Naive thymus-derived CD8-positive, alpha-beta T cell (primary cell): ENCODE results near the gene RNF146. TPM values are rescaled to one million over a fixed set of nuclear protein-coding genes. Genes with fewer than 3 reads are reported as not detected.

Experiments used
- ATAC-seq, 2 donors: fragments of 150-1000 bp; cut with Tn5 transposase in 1 of 2; sonication (Bioruptor Pico), chemical (Tn5 transposase) in 1 of 2; 1 replicate in 1 of 2; 2 replicates in 1 of 2; pipeline ENCODE4 v1.10.0; 2021; ENCODE audit warnings: mild to moderate bottlenecking in 2 of 2, moderate library complexity in 2 of 2
- POLR2A ChIA-PET: fragments of 350-600 bp; sonication (Branson Sonifier 250); formaldehyde crosslinking; loops from one replicate; lab custom pipeline; 2021; ENCODE audit warnings: antibody characterized with exemption; lab: Charles Lee
- DNase-seq, 10 donors: peaks; one replicate each; pipeline versions ENCODE4 v3.0.0 to v3.0.0-alpha.2; 2020 to 2022
- H3K27ac Mint-ChIP-seq, 10 donors: one replicate each; pipeline ENCODE4 v1.8.0; 2020 to 2022; ENCODE audit warnings: mild to moderate bottlenecking in 10 of 10, mixed read lengths in 10 of 10, moderate library complexity in 4 of 10, inconsistent platforms in 1 of 10
- H3K27me3 Mint-ChIP-seq, 5 donors: one replicate each; pipeline ENCODE4 v1.8.0; 2021 to 2022; ENCODE audit warnings: mixed read lengths in 5 of 5
- H3K36me3 Mint-ChIP-seq, 3 donors: one replicate each; pipeline ENCODE4 v1.8.0; 2020 to 2022; ENCODE audit warnings: mixed read lengths in 3 of 3, mild to moderate bottlenecking in 2 of 3, inconsistent platforms in 1 of 3
- H3K4me1 Mint-ChIP-seq, 4 donors: one replicate each; pipeline ENCODE4 v1.8.0; 2021 to 2022; ENCODE audit warnings: mixed read lengths in 4 of 4
- H3K4me3 Mint-ChIP-seq, 10 donors: one replicate each; pipeline ENCODE4 v1.8.0; 2020 to 2022; ENCODE audit warnings: mild to moderate bottlenecking in 10 of 10, mixed read lengths in 10 of 10, moderate library complexity in 6 of 10, inconsistent platforms in 1 of 10
- H3K9me3 Mint-ChIP-seq, 9 donors: one replicate each; pipeline ENCODE4 v1.8.0; 2020 to 2022; ENCODE audit warnings: mixed read lengths in 9 of 9, mild to moderate bottlenecking in 3 of 9, inconsistent platforms in 1 of 9, moderate library complexity in 1 of 9
- polyA plus RNA-seq, 3 donors: library from polyadenylated mRNA; unstranded; fragments of 300-500 nt; fragmentation: Illumina TruSeq; gene quantifications; one replicate each; pipeline ENCODE4 v1.2.3, GENCODE V29; 2021
- total RNA-seq, 8 experiments: library from RNA in 2 of 8; stranded (reverse) in 2 of 8; gene quantifications; one replicate each; pipeline ENCODE4 v1.2.3 and lab custom pipeline; 2021 to 2026

RNF146 gene
- total and polyA plus RNA-seq, 5 experiments from 2014 or later = 8.6 to 38.5 (median 11.6) TPM

DNA sequence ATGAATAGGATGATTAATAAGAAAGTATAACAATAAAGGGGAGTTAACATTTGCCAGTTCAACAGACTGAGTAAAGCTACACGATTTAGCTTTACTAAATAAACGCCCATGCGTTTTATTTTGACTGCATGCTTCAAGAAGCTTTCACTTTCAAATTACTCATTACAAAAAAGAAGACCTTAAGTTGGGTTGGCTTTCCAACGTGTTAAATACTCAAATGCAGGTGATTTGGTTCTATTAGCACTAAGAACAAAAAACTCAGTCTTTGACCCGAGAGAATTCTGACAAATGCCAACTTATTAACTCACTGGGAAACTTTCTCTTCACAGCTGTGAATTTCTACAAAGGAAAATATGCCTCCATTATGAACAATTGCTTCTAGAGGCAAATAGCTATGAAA lies 24.8 kb downstream of the RNF146 start:
- Mint-ChIP-seq H3K4me1 (peaks cover 17 to 35% (median 32%) of the 10 kb centered on the region in 4 donors), H3K27me3 (no peaks in the 10 kb centered on the region), H3K9me3 (no peaks in the 10 kb centered on the region), H3K4me3 (peak overlapping the region in 3 of 10 donors; percentile 46 to 61 (median 56)), H3K36me3 (peaks cover 8 to 56% (median 18%) of the 10 kb centered on the region in 3 donors), H3K27ac (peak overlapping the region in 8 of 10 donors; percentile 29 to 84 (median 70))
- POLR2A ChIA-PET = no interaction called here
- no peak for ATAC-seq
- no peak for DNase-seq

GRCh38 chr6:127297502-127298070 lies 30.9 kb downstream of the RNF146 start:
- Mint-ChIP-seq H3K4me3 (no peak overlapping the region), H3K4me1 (peaks cover 6 to 21% (median 15%) of the 10 kb centered on the region in 4 donors), H3K36me3 (peaks cover 0 to 31% (median 4%) of the 10 kb centered on the region in 3 donors), H3K27me3 (no peaks in the 10 kb centered on the region), H3K27ac (peak overlapping the region in 9 of 10 donors; percentile 7 to 87 (median 38)), H3K9me3 (no peaks in the 10 kb centered on the region)
- ATAC-seq (no peak), DNase-seq (no peak)
- POLR2A ChIA-PET = no interaction called here

DNA sequence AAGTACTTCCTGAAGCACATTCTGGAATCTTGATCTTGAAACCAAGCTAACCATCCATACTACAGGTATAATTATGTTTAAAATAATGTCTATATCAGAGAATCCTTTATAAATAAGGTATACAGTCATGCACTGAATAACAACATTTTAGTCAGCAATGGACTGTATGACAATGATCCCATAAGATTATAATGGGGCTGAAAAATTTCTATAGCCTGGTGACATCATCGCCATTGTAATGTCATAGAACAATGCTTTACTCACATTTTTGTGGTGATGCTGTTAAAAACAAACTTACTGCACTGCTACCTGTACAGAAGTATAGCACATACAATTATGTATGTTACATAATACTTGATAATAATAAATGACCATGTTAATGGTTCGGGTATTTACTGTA lies 31.8 kb downstream of the RNF146 start:
- H3K4me3 Mint-ChIP-seq = no peak overlapping the region
- no peak for ATAC-seq
- peak overlapping the region in 2 of 10 donors; percentile 27 to 43 for H3K27ac Mint-ChIP-seq
- no peaks in the 10 kb centered on the region for H3K27me3 Mint-ChIP-seq
- POLR2A ChIA-PET = no interaction called here
- peaks cover 6 to 20% (median 14%) of the 10 kb centered on the region in 4 donors for H3K4me1 Mint-ChIP-seq
- no peaks in the 10 kb centered on the region for H3K9me3 Mint-ChIP-seq
- no peak for DNase-seq
- peaks cover 0 to 33% (median 4%) of the 10 kb centered on the region in 3 donors for H3K36me3 Mint-ChIP-seq

DNA sequence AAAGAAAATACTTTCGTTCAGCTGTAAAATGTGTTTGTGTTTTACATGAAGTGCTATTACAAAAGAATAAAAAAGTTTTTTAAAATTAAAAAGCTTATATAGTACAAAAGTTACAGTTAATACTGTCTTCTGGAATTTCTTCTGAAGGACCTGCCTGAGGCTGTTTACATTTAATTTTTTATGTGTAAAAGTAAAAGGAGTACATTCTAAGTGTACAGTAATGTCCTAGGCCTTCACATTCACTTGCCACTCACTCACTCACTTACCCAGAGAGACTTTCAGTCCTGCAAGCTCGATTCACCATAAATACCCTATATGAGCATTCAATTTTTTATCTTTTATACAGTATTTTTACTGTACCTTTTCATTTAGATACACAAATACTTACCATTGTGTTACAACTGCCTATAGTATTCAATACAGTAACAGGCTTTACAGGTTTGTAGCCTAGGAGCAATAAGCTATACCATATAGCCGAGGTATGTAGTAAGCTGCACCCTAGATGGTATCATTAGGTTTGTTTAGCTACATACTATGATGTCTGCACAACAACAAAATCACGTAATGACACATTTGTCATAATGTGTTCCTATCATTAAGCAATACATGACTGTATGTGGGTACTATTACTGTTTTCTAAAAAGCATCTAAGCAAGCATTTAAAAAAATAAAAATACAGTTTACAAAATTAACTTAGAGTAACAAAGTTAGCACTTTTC lies 33.0 kb downstream of the RNF146 start:
- Mint-ChIP-seq H3K27ac (peak overlapping the region in 3 of 10 donors; percentile 32 to 39 (median 36)), H3K4me3 (no peak overlapping the region), H3K36me3 (peaks cover 2 to 32% (median 2%) of the 10 kb centered on the region in 3 donors), H3K9me3 (no peaks in the 10 kb centered on the region), H3K27me3 (no peaks in the 10 kb centered on the region), H3K4me1 (peaks cover 10 to 22% (median 18%) of the 10 kb centered on the region in 4 donors)
- DNase-seq = no peak
- ATAC-seq = no peak
- POLR2A ChIA-PET = no interaction called here

- Mint-ChIP-seq H3K36me3 (peaks cover 2 to 34% (median 9%) of the 10 kb centered on the region in 3 donors), H3K27me3 (no peaks in the 10 kb centered on the region), H3K4me1 (peaks cover 14 to 28% (median 24%) of the 10 kb centered on the region in 4 donors), H3K9me3 (no peaks in the 10 kb centered on the region), H3K4me3 (no peak overlapping the region), H3K27ac (peak overlapping the region in 4 of 10 donors; percentile 36 to 74 (median 52))
- ATAC-seq = no peak
- DNase-seq = no peak
- POLR2A ChIA-PET = no interaction called here
Observed at GRCh38 chr6:127300411-127300810, 33.7 kb downstream of the RNF146 start.

- DNase-seq (no peak), ATAC-seq (no peak)
- H3K4me1 Mint-ChIP-seq = peaks cover 17 to 32% (median 31%) of the 10 kb centered on the region in 4 donors
- no peaks in the 10 kb centered on the region for H3K27me3 Mint-ChIP-seq
- peak overlapping the region in 2 of 10 donors; percentile 4 to 11 for H3K27ac Mint-ChIP-seq
- H3K36me3 Mint-ChIP-seq = peaks cover 9 to 39% (median 15%) of the 10 kb centered on the region in 3 donors
- POLR2A ChIA-PET = no interaction called here
- H3K9me3 Mint-ChIP-seq = peaks cover 0 to 6% (median 0%) of the 10 kb centered on the region in 9 donors
- no peak overlapping the region for H3K4me3 Mint-ChIP-seq
Observed at GRCh38 chr6:127301199-127301700, 34.6 kb downstream of the RNF146 start.

- peak overlapping the region in 1 of 10 donors; percentile 39 for H3K4me3 Mint-ChIP-seq
- no peaks in the 10 kb centered on the region for H3K27me3 Mint-ChIP-seq
- DNase-seq = peak in 7 of 10 donors; percentile 19 to 47 (median 35)
- POLR2A ChIA-PET = no interaction called here
- H3K4me1 Mint-ChIP-seq = peaks cover 22 to 47% (median 40%) of the 10 kb centered on the region in 4 donors
- peaks cover 0 to 6% (median 3%) of the 10 kb centered on the region in 9 donors for H3K9me3 Mint-ChIP-seq
- H3K27ac Mint-ChIP-seq = peak overlapping the region in 5 of 10 donors; percentile 8 to 44 (median 19)
- peak in 1 of 2 donors; percentile 65 for ATAC-seq
- peaks cover 20 to 45% (median 22%) of the 10 kb centered on the region in 3 donors for H3K36me3 Mint-ChIP-seq
Observed at GRCh38 chr6:127302728-127303660, 36.3 kb downstream of the RNF146 start.

DNA sequence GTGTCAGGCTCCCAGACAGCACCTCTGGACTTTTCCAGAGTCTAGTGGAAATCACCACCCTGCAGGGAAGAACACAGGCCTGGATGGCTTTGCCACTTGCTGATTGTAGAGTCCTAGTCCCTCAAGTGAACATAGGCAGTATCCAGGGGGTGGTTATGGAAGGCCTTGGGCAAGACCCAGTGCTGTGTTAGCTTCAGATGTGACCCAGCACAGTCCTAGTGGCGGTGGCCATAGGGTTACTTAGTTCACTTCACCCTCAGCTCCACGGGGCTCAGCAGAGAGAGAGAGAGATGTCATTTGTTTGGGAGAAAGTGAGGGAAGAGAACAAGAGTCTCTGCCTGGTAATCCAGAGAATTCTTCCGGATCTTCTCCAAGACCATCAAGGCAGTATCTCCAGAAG lies 37.3 kb downstream of the RNF146 start:
- Mint-ChIP-seq H3K27me3 (no peaks in the 10 kb centered on the region), H3K9me3 (peaks cover 0 to 14% (median 8%) of the 10 kb centered on the region in 9 donors), H3K27ac (peak overlapping the region in 4 of 10 donors; percentile 16 to 37 (median 28)), H3K4me1 (peaks cover 24 to 55% (median 45%) of the 10 kb centered on the region in 4 donors), H3K4me3 (no peak overlapping the region), H3K36me3 (peaks cover 28 to 54% (median 29%) of the 10 kb centered on the region in 3 donors)
- no peak for ATAC-seq
- no peak for DNase-seq
- POLR2A ChIA-PET = no interaction called here

DNA sequence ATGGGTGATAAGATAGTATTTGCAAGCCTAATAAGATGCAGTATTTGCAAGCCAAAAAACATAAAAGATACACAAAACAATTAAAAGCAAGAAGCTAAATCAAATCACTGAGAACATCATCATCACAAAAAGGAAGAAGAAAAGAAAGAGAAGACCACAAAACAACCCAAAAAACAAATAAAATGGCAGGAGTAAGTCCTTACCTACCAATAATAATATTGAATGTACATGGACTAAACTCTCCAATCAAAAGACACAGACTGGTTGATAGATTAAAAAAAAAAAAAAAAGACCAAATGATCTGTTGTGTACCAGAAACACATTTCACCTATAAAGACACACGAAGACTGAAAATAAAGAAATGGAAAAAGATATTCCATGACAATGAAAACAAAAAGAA lies 39.1 kb downstream of the RNF146 start:
- POLR2A ChIA-PET = no interaction called here
- H3K27me3 Mint-ChIP-seq = no peaks in the 10 kb centered on the region
- peaks cover 0 to 23% (median 9%) of the 10 kb centered on the region in 9 donors for H3K9me3 Mint-ChIP-seq
- H3K4me3 Mint-ChIP-seq = peak overlapping the region in 1 of 10 donors; percentile 15
- peaks cover 38 to 62% (median 41%) of the 10 kb centered on the region in 3 donors for H3K36me3 Mint-ChIP-seq
- no peak for ATAC-seq
- DNase-seq = no peak
- peaks cover 30 to 65% (median 51%) of the 10 kb centered on the region in 4 donors for H3K4me1 Mint-ChIP-seq
- H3K27ac Mint-ChIP-seq = peak overlapping the region in 3 of 10 donors; percentile 27 to 78 (median 46)

DNA sequence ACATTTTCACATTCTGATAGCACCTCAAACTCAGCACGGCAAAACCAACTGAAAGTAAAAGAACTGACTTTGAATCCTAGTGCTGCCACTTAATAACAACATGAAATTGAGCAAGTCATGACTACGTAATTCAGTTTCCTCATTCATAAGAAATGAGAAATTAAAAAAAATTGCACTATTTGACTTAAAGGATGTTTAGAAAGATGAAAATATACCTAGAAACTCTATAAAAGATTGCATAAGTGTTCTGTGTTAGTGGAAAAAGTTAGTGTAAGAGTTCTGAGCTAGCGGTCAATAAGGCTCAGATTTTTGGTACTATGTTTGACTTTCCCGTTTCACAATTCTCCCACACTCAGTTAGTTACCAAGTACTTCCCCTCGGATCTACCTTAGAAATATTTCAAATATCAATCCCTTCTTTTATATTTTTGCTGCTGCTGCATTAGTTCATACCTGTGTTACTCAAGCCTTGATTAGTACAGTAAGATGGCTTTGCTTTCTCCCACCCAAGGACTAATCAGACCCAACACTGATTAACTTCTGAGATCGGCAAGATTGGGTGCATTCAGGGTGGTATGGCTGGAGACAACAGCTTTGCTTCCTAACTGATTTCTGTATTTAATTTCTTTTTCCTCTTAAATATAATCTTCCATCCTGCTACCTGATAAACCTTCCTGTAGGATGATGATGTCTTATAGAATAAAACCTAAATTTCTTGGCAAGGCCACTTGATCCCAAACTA lies 50.9 kb downstream of the RNF146 start:
- ATAC-seq (no peak), DNase-seq (no peak)
- Mint-ChIP-seq H3K4me1 (peaks cover 9 to 24% (median 18%) of the 10 kb centered on the region in 4 donors), H3K27ac (peak overlapping the region in 1 of 10 donors; percentile 13), H3K9me3 (no peaks in the 10 kb centered on the region), H3K27me3 (no peaks in the 10 kb centered on the region), H3K4me3 (no peak overlapping the region), H3K36me3 (peaks cover 0 to 64% (median 7%) of the 10 kb centered on the region in 3 donors)
- POLR2A ChIA-PET = no interaction called here

DNA sequence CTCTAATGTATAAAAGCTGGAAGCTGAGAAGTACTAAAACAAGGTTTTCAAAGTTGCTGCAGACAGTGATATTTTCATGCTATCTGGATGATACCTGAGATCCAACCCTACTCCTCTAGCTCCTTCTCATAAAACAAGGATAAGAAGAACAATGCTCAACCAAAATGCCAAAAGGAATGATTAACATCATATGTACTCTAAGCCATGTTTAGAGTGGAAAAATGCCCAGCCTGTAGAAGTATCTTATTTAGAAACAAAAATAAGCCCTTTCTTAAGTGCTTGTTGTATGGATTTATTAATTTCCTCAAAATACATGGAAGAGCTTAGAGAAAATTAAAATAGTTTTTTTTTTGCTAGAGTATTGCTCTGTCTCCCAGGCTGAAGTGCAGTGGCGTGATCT lies 53.0 kb downstream of the RNF146 start:
- DNase-seq = no peak
- Mint-ChIP-seq H3K27me3 (no peaks in the 10 kb centered on the region), H3K27ac (peak overlapping the region in 1 of 10 donors; percentile 27), H3K4me1 (peaks cover 8 to 30% (median 17%) of the 10 kb centered on the region in 4 donors), H3K4me3 (no peak overlapping the region), H3K36me3 (peaks cover 0 to 68% (median 14%) of the 10 kb centered on the region in 3 donors), H3K9me3 (no peaks in the 10 kb centered on the region)
- POLR2A ChIA-PET = no interaction called here
- ATAC-seq = no peak
